Bronchial epithelial cell (primary cell): ENCODE measurements around the gene SSH2. TPM values are rescaled to one million over a fixed set of nuclear protein-coding genes. Genes with fewer than 3 reads are reported as not detected.

Experiments used
- DNase-seq: peaks from one replicate; pipeline ENCODE4 v3.0.0-alpha.2; 2010; ENCODE audit warnings: low read depth
- FAIRE-seq: peaks from 2 replicates; lab custom pipeline; 2011; peaks lifted over from hg19 to GRCh38; lab: Jason Lieb, UNC
- H3K27me3 ChIP-seq: 2 replicates; pipeline ENCODE4 v1.5.1; 2011; ENCODE audit warnings: low read length; ENCODE audit not compliant: control insufficient read depth, insufficient read depth
- H3K36me3 ChIP-seq: 2 replicates; pipeline ENCODE4 v1.5.1; 2011; ENCODE audit warnings: low read length; ENCODE audit not compliant: control insufficient read depth, insufficient read depth
- H3K4me3 ChIP-seq: 2 replicates; pipeline ENCODE4 v1.5.1; 2011; ENCODE audit warnings: mild to moderate bottlenecking, low read depth, low read length, control low read depth
- total RNA-seq: library from RNA; depleted of rRNA; stranded (reverse); fragments of >200 nt; gene quantifications from 2 replicates; pipeline ENCODE4 v1.2.1, GENCODE V29; 2014
- TF ChIP-seq, protein P1 (sequence below): IDR thresholded peaks from 2 replicates; pipeline ENCODE4 v1.5.1; 2011; ENCODE audit warnings: mild to moderate bottlenecking, moderate library complexity, low read length, control low read depth, inconsistent platforms; ENCODE audit not compliant: insufficient read depth, severe bottlenecking

SSH2 gene
- total RNA-seq, 1 donor from 2014 or later: 3.7 TPM

GRCh38 chr17:29597361-29598172, 332.5 kb downstream of the SSH2 start:
- Histone ChIP-seq H3K4me3 (no peak overlapping the region), H3K27me3 (no peaks in the 10 kb centered on the region), H3K36me3 (no peaks in the 10 kb centered on the region)
- DNase-seq (no peak), FAIRE-seq (no peak)
- TF ChIP-seq, protein P1, sequence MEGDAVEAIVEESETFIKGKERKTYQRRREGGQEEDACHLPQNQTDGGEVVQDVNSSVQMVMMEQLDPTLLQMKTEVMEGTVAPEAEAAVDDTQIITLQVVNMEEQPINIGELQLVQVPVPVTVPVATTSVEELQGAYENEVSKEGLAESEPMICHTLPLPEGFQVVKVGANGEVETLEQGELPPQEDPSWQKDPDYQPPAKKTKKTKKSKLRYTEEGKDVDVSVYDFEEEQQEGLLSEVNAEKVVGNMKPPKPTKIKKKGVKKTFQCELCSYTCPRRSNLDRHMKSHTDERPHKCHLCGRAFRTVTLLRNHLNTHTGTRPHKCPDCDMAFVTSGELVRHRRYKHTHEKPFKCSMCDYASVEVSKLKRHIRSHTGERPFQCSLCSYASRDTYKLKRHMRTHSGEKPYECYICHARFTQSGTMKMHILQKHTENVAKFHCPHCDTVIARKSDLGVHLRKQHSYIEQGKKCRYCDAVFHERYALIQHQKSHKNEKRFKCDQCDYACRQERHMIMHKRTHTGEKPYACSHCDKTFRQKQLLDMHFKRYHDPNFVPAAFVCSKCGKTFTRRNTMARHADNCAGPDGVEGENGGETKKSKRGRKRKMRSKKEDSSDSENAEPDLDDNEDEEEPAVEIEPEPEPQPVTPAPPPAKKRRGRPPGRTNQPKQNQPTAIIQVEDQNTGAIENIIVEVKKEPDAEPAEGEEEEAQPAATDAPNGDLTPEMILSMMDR: no peak

DNA sequence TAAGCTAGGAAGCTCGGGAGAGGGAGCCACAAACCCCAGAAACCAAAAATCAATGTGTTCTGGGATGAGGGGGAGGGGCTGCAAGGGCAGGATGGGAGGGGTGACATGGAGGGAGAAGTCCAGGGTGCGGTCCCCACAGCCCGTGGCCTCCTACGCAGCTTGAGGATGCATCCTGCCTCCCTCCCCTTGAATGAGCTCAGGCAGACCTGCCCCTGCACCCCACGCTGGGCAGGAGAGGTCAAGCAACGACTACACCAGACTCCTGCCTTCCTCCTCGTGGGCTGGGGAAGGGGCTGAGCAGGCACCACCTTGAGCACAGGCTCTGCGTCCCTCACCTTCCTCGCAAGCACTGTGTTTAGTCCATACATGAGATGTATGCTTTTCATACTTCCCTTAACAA, 333.2 kb downstream of the SSH2 start:
- FAIRE-seq (no peak), DNase-seq (no peak)
- TF ChIP-seq, protein P1: no peak
- H3K36me3 ChIP-seq: no peaks in the 10 kb centered on the region
- H3K4me3 ChIP-seq: no peak overlapping the region
- no peaks in the 10 kb centered on the region for H3K27me3 ChIP-seq

DNA sequence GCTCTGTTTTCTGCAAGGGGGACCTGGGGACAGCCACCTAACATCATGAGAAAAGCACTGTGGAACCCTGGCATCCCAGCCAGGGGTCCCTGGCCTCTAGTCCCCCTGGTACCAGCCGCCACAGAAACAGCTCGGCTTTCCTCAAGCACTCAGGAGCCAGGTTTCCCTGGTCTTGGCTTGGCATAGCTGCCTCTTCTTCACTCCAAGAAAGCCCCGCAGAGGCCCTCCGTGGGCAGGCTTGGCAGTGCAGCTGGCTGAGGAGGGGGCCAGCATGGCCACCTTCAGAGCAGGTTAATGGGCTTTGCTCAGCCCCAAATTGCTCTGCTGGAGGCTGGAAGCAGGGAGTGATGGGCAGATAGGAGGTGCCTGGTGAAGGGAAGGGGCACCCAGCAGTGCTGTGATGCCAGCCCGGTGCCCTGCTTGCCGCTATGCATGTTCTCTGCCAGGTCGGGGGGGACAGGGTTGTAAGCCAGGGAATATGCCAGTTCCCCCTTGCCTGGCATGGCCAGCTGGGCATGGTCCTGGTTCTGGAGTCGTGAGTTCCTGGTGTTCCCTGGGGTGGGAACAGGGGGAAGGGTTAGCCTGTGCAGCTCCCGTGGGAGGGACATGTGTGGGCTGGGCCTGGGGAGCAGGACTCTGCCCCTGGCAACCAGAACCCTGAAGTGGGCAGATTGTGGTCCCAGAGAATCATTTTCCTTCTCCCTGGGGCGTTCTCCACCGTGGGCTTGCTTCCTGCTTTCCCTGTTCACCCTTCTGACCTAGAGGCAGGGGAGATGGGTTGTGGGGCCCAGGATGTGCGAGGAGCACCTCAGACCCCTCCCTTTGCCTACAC, 333.9 kb downstream of the SSH2 start:
- no peak for DNase-seq
- H3K4me3 ChIP-seq: no peak overlapping the region
- TF ChIP-seq, protein P1: no peak
- H3K36me3 ChIP-seq: no peaks in the 10 kb centered on the region
- H3K27me3 ChIP-seq: no peaks in the 10 kb centered on the region
- FAIRE-seq: no peak

DNA sequence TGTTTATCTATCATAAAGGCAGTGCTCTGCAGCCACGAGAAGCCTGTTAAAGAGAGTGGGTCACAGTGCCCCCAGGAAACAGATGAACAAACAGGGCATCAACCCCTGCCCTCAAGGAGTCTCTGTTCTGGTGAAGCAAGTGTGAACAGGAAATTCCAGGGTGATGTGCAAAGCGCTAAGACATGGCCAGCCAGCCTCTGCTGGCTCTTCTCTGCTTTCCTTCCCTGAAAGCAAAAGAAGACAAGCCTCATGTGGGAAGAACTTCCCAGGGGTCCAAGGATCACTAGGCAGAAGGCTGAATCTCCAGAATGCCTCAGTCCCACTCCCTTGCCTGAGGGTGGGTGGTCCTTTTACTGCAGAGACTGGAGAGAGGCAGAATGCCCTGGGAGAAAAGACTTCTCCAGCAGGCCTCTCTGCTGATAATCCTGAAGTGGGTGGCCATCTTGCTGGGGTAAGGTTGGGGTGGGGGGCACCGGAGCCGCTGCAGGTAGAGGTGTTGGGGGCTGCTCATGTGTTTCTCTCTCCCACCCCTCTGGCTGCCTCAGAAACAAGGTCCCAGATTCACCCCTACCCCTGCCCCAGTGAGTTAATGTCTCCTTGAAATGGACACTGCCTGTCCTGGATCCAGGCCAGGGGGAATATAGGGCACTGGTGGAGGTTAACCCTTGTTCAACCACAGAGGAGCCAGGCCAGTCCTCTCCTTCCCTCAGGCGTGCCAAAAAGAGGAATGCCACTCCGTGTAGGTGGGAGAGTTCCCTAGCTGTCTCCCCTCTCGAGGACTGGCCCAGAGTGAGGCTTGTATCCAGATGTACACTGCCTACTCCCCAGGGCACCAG, 334.7 kb downstream of the SSH2 start:
- Histone ChIP-seq H3K4me3 (no peak overlapping the region), H3K36me3 (no peaks in the 10 kb centered on the region), H3K27me3 (no peaks in the 10 kb centered on the region)
- DNase-seq (no peak), FAIRE-seq (no peak)
- TF ChIP-seq, protein P1: no peak

- Histone ChIP-seq H3K36me3 (no peaks in the 10 kb centered on the region), H3K27me3 (no peaks in the 10 kb centered on the region), H3K4me3 (no peak overlapping the region)
- DNase-seq (no peak), FAIRE-seq (no peak)
- TF ChIP-seq, protein P1: no peak
Measured at GRCh38 chr17:29594519-29595090, 335.4 kb downstream of the SSH2 start.
